Measurements from ENCODE around the gene HIPK3. TPM values are rescaled to one million over a fixed set of nuclear protein-coding genes. Genes with fewer than 3 reads are reported as not detected.
A peak's percentile ranks its signal among the peaks of the same experiment; 100 is the strongest.

HIPK3 gene
- total and polyA plus RNA-seq, 8 donors, result 43.1 to 126 (median 50.5) TPM

- no peak overlapping the region for H3K27ac ChIP-seq
- peaks cover 3 to 36% of the 10 kb centered on the region in 2 donors for H3K4me1 ChIP-seq
- no peak for ATAC-seq
- no peak for TF ChIP-seq CTCF (IDR thresholded peaks at IDR 0.05)
- H3K9me3 ChIP-seq, result no peaks in the 10 kb centered on the region
- H3K36me3 ChIP-seq, result no peaks in the 10 kb centered on the region
- intact Hi-C loops (cut with DNase I), result no loop called here
- no peak overlapping the region for H3K4me3 ChIP-seq
- DNase-seq, result no peak
- no peaks in the 10 kb centered on the region for H3K27me3 ChIP-seq
These were observed 53.7 kb downstream of the HIPK3 start for GRCh38 chr11:33310720-33311500.

GRCh38 chr11:33311680-33312079 is 54.5 kb downstream of the HIPK3 start:
- Histone ChIP-seq H3K9me3 (no peaks in the 10 kb centered on the region), H3K27ac (no peak overlapping the region), H3K27me3 (no peaks in the 10 kb centered on the region), H3K36me3 (no peaks in the 10 kb centered on the region), H3K4me3 (no peak overlapping the region), H3K4me1 (peaks cover 3 to 30% of the 10 kb centered on the region in 2 donors)
- TF ChIP-seq CTCF (IDR thresholded peaks at IDR 0.05), result no peak
- DNase-seq (no peak), ATAC-seq (no peak)
- intact Hi-C loops (cut with DNase I), result no loop called here

GRCh38 chr11:33315822-33316221 is 58.6 kb downstream of the HIPK3 start:
- Histone ChIP-seq H3K36me3 (no peaks in the 10 kb centered on the region), H3K27ac (no peak overlapping the region), H3K9me3 (no peaks in the 10 kb centered on the region), H3K27me3 (no peaks in the 10 kb centered on the region), H3K4me1 (peaks cover 3 to 44% of the 10 kb centered on the region in 2 donors), H3K4me3 (no peak overlapping the region)
- intact Hi-C loops (cut with DNase I), result no loop called here
- ATAC-seq (no peak), DNase-seq (no peak)
- no peak for TF ChIP-seq CTCF (IDR thresholded peaks at IDR 0.05)

GRCh38 chr11:33317662-33318061 is 60.5 kb downstream of the HIPK3 start:
- intact Hi-C loops (cut with DNase I), result no loop called here
- H3K4me3 ChIP-seq, result no peak overlapping the region
- H3K36me3 ChIP-seq, result no peaks in the 10 kb centered on the region
- no peaks in the 10 kb centered on the region for H3K27me3 ChIP-seq
- ATAC-seq, result no peak
- no peak for TF ChIP-seq CTCF (IDR thresholded peaks at IDR 0.05)
- H3K4me1 ChIP-seq, result peaks cover 3 to 56% of the 10 kb centered on the region in 2 donors
- no peaks in the 10 kb centered on the region for H3K9me3 ChIP-seq
- no peak overlapping the region for H3K27ac ChIP-seq
- DNase-seq, result no peak

- intact Hi-C loops (cut with DNase I), result loop anchor here in 1 of 2 donors (10.0 kb wide), 1 partner anchor 65 kb away; the partner anchor contains the start of gene HIPK3
- H3K27ac ChIP-seq, result peak overlapping the region; percentile 8 to 51
- no peak for ATAC-seq
These were observed 63.0 kb downstream of the HIPK3 start for GRCh38 chr11:33320016-33320813.

More at GRCh38 chr11:33320016-33320813, 63.0 kb downstream of the HIPK3 start:
- H3K4me1 ChIP-seq, result peaks cover 11 to 73% of the 10 kb centered on the region in 2 donors
- no peaks in the 10 kb centered on the region for H3K36me3 ChIP-seq
- H3K9me3 ChIP-seq, result no peaks in the 10 kb centered on the region
- DNase-seq, result no peak
- H3K27me3 ChIP-seq, result no peaks in the 10 kb centered on the region
- no peak overlapping the region for H3K4me3 ChIP-seq
- no peak for TF ChIP-seq CTCF (IDR thresholded peaks at IDR 0.05)
